GM12801 (cell line): ENCODE measurements around the gene MOB2.

ENCODE experiments used
- TF ChIP-seq, protein P1 (sequence below): IDR thresholded peaks from one replicate; pipeline ENCODE4 v1.5.1; 2011; ENCODE audit warnings: control low read depth; ENCODE audit not compliant: insufficient read length; ENCODE audit errors: extremely low read depth

The MOB2 gene

DNA sequence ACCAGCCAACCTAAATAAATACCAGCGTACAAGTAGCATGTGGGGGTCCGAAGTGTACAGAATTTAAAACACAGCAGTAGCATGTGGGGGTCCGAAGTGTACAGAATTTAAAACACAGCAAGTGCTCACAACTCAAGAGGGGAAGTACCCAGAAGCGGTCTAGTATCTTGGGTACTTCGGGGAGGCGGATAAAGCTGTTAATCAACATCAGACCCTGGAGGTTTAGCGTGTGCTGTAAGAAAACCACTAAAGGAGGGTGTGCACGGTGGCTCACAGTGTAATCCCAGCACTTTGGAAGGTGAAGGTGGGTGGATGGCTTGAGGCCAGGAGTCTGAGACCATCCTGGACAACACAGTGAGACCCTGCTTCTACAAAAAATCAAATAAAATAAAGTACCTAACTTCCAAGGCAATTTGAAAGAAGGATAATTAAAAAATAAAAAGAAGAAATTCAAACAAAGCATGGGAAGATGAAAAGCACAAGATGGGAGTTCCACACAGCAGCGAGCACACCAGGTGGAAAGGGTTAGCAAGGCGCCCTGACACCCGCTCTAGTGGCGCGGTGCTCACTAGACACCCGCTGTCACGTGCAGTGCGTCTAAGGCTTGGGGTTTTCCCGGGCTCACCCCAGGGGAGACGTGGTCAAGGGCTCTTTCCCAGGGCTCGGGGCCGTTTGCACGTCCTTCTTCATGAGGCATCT lies 35.0 kb upstream of the MOB2 start:
- TF ChIP-seq, protein P1, sequence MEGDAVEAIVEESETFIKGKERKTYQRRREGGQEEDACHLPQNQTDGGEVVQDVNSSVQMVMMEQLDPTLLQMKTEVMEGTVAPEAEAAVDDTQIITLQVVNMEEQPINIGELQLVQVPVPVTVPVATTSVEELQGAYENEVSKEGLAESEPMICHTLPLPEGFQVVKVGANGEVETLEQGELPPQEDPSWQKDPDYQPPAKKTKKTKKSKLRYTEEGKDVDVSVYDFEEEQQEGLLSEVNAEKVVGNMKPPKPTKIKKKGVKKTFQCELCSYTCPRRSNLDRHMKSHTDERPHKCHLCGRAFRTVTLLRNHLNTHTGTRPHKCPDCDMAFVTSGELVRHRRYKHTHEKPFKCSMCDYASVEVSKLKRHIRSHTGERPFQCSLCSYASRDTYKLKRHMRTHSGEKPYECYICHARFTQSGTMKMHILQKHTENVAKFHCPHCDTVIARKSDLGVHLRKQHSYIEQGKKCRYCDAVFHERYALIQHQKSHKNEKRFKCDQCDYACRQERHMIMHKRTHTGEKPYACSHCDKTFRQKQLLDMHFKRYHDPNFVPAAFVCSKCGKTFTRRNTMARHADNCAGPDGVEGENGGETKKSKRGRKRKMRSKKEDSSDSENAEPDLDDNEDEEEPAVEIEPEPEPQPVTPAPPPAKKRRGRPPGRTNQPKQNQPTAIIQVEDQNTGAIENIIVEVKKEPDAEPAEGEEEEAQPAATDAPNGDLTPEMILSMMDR = no peak

DNA sequence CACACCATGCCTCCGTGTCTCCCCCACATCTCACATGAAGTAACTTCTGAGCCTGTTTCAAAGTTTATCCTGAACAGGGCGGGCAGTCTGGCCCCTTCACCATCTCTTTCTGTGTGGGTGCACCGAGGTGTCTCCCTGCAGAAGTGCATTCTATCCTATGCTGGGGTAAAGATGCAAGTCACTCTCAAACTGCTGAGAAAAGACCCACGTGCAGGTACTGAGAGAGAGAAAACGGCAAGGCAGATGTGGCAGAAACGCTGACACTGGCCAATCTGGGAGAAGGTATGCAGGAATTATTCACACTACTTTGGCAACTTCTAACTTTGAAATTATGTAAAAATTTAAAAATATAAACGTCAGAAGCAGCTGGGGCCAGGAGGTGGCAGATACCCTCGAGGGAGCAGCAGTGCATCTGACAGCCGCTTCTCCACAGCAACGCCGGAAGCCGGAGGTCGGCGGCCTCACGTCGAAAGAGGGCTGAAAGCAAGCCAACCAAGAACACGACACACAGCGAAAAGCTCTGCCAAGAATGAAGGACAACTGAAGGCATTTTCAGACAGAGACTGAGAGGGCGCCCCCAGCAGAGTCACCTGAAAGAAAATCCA lies 34.2 kb upstream of the MOB2 start:
- TF ChIP-seq, protein P1 = no peak

DNA sequence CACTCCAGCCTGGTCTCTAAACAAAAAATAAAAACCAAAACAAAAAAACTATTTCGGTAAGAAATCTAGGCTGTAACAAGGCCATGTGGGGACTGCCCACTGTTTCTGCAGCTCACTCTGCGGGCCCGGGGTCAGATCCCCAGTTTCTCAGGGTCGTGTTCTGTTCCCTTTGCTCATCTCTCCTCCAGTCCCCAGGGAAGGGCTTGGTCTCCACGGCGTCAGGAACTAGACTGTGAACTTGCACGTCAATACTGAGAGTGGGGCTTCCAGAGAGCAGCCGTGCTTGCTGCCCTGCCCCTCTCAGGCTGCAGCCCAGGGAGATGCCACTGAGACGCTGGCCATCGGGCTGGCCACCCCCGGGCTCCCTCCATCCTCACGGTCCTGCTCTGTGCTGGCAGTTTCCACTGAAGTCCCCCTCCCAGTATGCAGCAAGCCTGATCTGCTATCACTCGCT lies 33.7 kb upstream of the MOB2 start:
- TF ChIP-seq, protein P1 = no peak

DNA sequence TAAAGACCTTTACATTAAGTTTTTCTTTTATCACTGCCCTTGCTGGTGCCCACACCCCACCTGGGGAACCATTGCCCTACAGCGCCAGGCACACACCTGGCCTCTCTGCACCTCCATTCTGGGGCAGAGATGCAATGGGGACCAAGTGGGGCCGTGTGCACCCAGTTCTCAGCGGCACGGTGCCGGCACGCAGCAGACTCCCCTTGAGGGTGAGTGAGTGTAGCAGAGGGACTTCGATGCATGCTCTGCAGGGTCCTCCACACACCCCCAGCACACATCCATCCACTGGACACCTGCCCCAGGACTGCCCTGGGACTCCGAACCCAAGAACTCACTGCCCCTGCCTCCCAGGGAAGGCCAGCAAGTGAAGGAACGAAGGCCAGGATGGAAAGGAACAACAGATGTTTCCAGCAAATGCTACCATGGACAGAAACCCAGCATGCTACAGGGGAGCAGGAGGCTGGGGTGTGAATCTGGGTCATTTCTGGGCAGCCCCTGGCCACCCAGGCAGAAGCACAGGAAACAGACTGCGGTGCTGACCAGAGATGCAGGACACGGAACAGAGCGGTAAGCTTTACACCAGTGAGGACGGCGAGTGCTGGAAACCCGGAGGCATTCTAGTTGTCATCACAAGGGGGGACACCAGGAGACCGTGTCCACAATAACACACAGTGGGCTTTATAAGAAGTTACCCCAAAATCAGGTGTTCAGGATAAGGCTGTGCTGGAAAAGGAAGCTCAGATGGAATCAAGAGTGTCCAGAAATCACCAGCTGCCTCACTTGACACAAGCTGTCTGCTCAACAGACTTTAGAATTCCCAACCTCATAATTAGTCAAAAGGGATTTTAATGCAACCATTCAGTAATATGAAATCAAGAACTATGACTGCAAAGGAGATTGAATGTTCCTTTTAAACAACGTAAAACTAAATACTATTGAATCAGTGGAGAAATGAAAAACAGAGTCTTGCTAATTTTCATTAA lies 32.7 kb upstream of the MOB2 start:
- TF ChIP-seq, protein P1 = no peak

DNA sequence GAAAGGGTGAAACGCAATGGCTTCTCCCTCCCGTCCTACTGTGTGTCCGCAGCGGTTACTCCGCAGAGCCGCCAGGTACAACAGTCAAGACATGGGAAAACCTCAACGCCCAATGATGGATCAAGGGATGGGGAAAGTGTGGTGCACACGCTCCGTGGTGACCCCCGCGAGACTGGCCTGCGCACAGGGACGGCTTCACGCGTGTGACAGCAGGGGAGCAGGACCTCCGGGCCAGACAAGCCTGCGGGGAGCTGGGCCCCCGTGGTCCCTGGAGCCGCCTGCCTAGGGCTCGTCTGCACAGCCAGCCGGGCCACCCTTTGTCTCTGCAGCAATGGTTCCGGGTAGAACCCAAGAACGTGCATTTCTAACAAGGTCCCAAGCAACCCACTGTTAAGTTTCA lies 31.7 kb upstream of the MOB2 start:
- TF ChIP-seq, protein P1 = no peak

DNA sequence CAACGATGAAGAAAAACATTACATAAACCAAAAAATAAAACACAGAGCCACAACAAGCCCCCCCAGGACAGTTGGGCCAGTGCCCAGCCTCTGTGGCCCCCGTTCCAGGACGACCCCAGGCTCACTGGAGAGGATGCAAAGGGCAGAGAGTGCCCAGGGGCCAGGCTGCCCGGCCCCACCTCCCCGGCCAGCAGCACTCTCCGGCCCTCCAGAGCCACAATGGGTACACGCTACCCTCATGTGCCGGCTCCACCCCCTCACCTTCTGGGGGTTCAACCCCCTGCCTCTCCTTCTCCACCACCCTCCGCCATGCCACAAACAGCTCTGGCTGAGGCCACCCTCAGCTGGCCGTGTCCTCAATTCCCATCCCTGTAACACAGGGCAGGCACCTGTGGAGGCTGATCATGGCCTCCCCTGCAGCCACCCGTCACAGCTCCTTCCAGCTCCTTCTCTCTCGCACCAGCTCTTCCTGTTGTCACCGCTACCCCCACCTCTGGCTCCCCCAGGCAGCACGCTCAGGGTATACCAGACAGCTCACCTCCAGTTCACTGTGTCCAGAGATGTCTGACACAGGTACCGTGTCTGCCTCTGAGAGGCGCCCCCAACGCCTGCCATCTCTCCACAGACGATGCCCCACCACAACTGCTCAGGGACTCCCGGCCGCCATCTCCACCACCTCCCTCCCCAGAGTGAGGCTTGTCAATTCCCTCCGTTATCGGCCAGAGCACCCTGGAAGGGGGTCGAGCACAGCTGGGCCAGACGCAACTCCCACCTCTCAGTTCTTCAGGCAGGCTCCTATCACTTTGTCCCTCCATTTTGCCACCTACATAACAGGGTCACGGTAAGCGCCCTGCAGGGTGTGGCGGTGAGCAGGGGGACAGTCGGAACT lies 30.8 kb upstream of the MOB2 start:
- TF ChIP-seq, protein P1 = no peak
